Measurements from ENCODE around the gene CCNB1.

CCNB1 gene

GRCh38 chr5:69189162-69190086 is 22.5 kb downstream of the CCNB1 start, which contains the start of gene CENPH:
Gene CENPH (plus strand): TSS chr5:69189583. CDS start chr5:69189635, 52 bp downstream.
- Histone ChIP-seq H3K27ac (replicated peaks) (peak within 1 kb of the TSS; percentile 98), H3K27me3 (ENCODE audit: insufficient read depth, poor library complexity, severe bottlenecking) (no peaks in the 10 kb centered on the region), H3K4me3 (replicated peaks; ENCODE audit: insufficient read depth, low read length) (peak within 1 kb of the TSS; percentile 62)
- no peak for TF ChIP-seq SPI1 (IDR thresholded peaks at IDR 0.05; ENCODE audit: borderline replicate concordance, low read depth)
- peak; percentile 25 for TF ChIP-seq REST (IDR thresholded peaks at IDR 0.05; ENCODE audit: insufficient replicate concordance, low read depth)
- TF ChIP-seq GABPA (IDR thresholded peaks at IDR 0.05; ENCODE audit: low read depth) = peak; percentile 66; the same call in 1 of the 2 replicates
- DNase-seq (ENCODE audit: low read depth in 1 of 2, low spot score in 1 of 2) = peak; percentile 69 to 84

- Histone ChIP-seq H3K27ac (replicated peaks) (no peak overlapping the region), H3K4me3 (replicated peaks; ENCODE audit: insufficient read depth, low read length) (no peak overlapping the region), H3K27me3 (ENCODE audit: insufficient read depth, poor library complexity, severe bottlenecking) (no peaks in the 10 kb centered on the region)
- TF ChIP-seq SPI1 (IDR thresholded peaks at IDR 0.05; ENCODE audit: borderline replicate concordance, low read depth) = no peak
- no peak for TF ChIP-seq GABPA (IDR thresholded peaks at IDR 0.05; ENCODE audit: low read depth)
- TF ChIP-seq REST (IDR thresholded peaks at IDR 0.05; ENCODE audit: insufficient replicate concordance, low read depth) = no peak
- no peak for TF ChIP-seq POLR2AphosphoS5 (IDR thresholded peaks at IDR 0.05; ENCODE audit: low read depth)
- TF ChIP-seq CTCF (IDR thresholded peaks at IDR 0.05; ENCODE audit: insufficient read depth, low read length) = no peak
- no peak for DNase-seq (ENCODE audit: low read depth in 1 of 2, low spot score in 1 of 2)
Measured at GRCh38 chr5:69202497-69202896, 35.5 kb downstream of the CCNB1 start.

GRCh38 chr5:69206528-69207190 is 39.7 kb downstream of the CCNB1 start:
- no peak overlapping the region for H3K4me3 ChIP-seq (replicated peaks; ENCODE audit: insufficient read depth, low read length)
- H3K27me3 ChIP-seq (ENCODE audit: insufficient read depth, poor library complexity, severe bottlenecking) = no peaks in the 10 kb centered on the region
- H3K27ac ChIP-seq (replicated peaks) = no peak overlapping the region
- DNase-seq (ENCODE audit: low read depth in 1 of 2, low spot score in 1 of 2) = no peak
- TF ChIP-seq GABPA (IDR thresholded peaks at IDR 0.05; ENCODE audit: low read depth) (no peak), POLR2AphosphoS5 (IDR thresholded peaks at IDR 0.05; ENCODE audit: low read depth) (no peak), REST (IDR thresholded peaks at IDR 0.05; ENCODE audit: insufficient replicate concordance, low read depth) (no peak), SPI1 (IDR thresholded peaks at IDR 0.05; ENCODE audit: borderline replicate concordance, low read depth) (no peak), CTCF (IDR thresholded peaks at IDR 0.05; ENCODE audit: insufficient read depth, low read length) (no peak)

Measured in HL-60 (cell line).